Measurements from ENCODE around the gene LMTK2.

Gene LMTK2

DNA sequence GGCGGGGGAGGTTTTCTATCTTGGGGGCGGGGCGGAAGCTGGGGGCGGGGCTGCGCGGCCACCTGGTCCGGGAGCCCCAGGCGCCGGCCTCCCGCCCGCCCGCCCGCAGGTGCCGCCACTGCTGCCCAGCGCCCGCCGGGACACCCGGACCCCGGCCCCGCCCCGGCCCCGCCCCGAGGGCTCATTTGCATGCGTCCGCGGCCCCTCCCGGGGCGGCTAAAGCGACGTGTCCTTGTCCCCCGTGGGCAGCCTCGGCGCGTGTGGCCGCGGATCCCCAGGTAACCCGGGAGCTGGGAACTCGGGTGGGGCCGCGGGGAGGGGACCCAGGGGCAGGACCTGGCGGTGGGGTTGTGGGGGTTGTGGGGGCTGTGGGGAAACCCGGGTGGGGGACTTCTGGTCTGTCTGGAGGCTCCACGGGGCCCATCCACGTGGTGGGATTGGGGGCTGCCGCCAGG is 104.6 kb downstream of the LMTK2 start, which contains the start of gene BHLHA15:
BHLHA15 (plus strand) TSS at position 219 of the 455 bp plus-strand sequence. CDS start 871 bp downstream, outside the sequence.
- TF ChIP-seq, protein P1, sequence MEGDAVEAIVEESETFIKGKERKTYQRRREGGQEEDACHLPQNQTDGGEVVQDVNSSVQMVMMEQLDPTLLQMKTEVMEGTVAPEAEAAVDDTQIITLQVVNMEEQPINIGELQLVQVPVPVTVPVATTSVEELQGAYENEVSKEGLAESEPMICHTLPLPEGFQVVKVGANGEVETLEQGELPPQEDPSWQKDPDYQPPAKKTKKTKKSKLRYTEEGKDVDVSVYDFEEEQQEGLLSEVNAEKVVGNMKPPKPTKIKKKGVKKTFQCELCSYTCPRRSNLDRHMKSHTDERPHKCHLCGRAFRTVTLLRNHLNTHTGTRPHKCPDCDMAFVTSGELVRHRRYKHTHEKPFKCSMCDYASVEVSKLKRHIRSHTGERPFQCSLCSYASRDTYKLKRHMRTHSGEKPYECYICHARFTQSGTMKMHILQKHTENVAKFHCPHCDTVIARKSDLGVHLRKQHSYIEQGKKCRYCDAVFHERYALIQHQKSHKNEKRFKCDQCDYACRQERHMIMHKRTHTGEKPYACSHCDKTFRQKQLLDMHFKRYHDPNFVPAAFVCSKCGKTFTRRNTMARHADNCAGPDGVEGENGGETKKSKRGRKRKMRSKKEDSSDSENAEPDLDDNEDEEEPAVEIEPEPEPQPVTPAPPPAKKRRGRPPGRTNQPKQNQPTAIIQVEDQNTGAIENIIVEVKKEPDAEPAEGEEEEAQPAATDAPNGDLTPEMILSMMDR (conservative IDR thresholded peaks at IDR 0.05) = no peak
- peak within 1 kb of the TSS; percentile 28; the same call in 1 of the 2 replicates for H3K27ac ChIP-seq

DNA sequence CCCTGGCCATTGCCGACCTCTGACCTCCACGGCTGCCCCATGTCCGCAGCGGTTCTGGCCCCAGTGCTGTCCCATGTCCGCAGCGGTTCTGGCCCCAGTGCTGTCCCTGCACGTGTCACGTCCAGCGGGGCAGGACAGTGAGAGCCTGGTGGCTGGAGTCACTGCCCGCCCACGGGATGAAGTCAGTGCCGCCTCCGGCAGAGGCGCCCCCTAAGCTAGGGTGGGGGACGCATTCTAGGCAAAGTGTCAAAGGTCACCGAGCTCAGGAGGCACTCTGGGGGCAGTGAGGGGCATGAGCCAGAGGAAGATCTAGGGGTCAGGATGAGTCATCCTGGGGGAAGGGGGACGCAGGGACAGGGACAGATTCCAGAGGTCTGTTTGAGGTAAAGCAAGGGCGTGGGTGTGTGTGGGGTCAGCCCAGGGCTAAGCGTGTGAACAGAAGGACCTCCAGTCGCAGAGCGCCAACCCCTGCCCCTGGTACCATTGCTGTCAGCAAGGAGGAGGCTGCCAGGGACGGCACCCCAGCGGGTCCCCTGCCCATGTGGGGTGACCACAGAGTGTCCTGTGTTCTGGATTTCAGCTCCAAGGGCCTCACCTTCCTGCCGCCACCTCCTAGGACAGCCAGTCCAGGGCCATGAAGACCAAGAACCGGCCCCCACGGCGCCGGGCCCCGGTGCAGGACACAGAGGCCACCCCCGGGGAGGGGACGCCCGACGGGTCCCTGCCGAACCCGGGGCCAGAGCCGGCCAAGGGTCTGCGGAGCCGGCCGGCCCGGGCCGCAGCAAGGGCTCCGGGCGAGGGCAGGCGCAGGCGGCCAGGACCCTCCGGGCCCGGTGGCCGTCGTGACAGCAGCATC is 105.2 kb downstream of the LMTK2 start:
- TF ChIP-seq, protein P1 (conservative IDR thresholded peaks at IDR 0.05) = no peak
- peak overlapping the region; percentile 28; the same call in 1 of the 2 replicates for H3K27ac ChIP-seq

DNA sequence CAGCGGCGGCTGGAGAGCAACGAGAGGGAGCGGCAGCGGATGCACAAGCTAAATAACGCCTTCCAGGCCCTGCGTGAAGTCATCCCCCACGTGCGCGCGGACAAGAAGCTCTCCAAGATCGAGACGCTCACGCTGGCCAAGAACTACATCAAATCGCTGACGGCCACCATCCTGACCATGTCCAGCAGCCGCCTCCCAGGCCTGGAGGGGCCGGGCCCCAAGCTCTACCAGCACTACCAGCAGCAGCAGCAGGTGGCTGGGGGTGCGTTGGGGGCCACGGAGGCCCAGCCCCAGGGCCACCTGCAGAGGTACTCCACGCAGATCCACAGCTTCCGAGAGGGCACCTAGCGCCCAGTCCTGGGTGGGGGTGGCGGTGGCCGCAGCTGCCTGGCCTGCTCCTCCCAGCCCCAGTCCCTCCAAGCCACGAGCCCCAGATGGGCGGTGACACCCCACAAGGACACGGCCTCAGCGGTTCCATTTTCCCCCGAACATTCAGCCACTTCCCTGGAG is 105.9 kb downstream of the LMTK2 start:
- H3K27ac ChIP-seq = no peak overlapping the region

DNA sequence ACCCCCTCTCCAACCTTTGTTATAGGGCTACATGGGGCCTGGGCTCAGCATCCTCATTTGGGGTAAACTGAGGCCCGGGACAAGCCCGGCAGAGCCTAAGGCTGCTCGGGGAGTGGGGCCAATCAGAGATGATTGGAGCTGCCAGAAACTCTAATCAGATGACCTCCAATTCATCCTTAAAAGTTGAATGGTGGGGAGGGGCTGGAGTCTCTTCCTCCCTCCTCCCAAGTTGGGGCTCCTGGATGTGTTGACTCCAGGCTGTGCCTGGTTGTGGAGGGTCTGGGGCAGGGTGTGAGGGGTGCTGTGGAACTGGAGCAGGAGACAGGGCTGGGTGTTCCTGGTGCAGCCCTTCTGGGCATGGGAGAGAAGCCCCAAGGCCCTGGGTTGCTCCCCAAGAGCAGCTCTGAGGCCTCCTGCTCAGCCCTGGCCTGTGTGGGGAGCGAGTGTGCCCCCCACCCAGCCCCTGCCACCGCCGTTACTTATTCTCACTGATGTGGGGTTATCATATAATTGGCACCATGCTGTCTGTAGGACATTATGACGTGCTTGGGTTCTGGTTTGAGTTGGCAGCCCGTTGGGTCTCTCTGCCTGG is 106.7 kb downstream of the LMTK2 start:
- H3K27ac ChIP-seq = no peak overlapping the region
- TF ChIP-seq, protein P1 (conservative IDR thresholded peaks at IDR 0.05) = no peak

More for the DNA sequence above, 105.9 kb downstream of the LMTK2 start:
- TF ChIP-seq, protein P1 (conservative IDR thresholded peaks at IDR 0.05) = no peak

DNA sequence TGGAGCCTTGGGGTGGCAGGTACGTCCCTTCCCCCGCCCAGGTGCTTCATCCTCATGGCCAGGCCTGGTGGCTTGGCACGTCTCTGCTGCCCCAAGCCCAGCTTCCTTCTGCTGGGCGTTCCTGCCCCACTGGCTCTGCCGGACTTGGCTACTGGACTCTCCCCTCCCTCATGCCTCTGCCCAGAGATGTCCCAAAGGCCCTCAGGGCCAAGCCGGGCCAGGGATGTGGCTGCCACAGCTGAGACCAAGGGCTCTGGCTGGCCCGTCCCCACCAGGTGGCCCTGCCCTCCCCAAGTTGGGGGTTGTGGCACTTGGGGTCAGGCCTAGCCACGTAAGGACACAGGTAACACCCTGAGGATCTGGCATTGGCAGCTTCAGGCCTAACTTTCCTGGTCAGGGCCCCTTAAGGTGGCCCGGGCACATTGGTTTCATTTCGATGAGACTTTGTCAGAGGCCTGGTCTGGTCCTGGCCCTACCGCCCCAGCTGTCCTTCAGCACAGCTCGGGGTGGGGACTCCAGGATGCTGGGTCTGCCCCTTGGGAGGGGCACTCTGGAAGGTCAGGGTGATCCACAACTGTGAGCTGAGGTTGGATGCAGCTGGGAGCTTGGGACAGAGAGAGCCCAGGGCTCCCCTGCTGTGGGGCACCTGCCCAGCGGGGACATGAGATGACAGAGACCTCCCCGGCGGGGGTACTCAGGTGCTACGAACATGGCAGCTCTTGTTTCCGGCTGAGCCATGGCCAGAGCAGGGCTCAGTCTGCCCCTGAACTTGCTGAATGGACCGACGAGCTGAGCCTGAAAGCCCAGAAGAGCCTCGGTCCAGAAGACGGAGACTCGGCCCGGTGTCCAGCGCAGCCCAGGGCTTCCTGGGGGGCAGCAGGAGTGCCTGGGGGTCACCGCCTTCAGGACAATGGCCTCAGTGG is 107.5 kb downstream of the LMTK2 start:
- no peak overlapping the region for H3K27ac ChIP-seq

DNA sequence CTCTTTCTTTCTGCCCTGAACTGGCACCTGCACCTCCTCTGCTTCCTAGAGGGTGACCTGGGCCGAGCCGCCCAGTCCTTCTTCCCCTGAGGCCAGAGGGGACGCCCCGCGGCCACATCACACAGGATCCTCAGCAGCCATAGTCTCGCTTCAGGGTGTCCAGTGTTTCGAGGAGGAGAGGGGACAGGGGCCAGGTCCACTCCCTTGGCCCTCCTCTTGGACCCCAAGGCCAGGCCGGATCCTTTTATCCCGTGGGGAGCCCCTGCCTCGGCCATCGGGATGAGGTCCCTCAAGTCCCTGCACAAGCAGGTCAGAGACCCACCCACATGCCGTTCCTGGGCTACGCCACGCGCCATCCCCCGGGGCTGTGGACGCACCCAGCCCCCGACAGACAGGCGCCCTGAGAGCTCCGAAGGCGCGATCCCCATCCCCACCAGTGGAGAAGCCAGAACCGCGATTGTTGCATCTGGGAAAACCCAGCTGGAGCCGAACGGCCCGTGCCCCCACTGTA is 108.2 kb downstream of the LMTK2 start:
- no peak overlapping the region for H3K27ac ChIP-seq
- TF ChIP-seq, protein P1 (conservative IDR thresholded peaks at IDR 0.05) = no peak

More for the DNA sequence above, 107.5 kb downstream of the LMTK2 start:
- TF ChIP-seq, protein P1 (conservative IDR thresholded peaks at IDR 0.05) = no peak
